Natural killer cell (primary cell): Measurements from ENCODE around the gene DENND1B. TPM values are rescaled to one million over a fixed set of nuclear protein-coding genes. Genes with fewer than 3 reads are reported as not detected.

Source experiments
- ATAC-seq, 3 donors: fragments of 150-1000 bp in 2 of 3; fragments of 200-7000 bp in 1 of 3; cut with Tn5 transposase; 1 replicate in 1 of 3; 2 replicates in 2 of 3; pipeline ENCODE4 v1.10.0; 2021; ENCODE audit warnings: mild to moderate bottlenecking in 2 of 3, moderate library complexity in 2 of 3
- DNase-seq, 2 donors: peaks; one replicate each; pipeline versions ENCODE4 v3.0.0 to v3.0.0-alpha.2; 2013 to 2021; ENCODE audit warnings: mixed read lengths in 1 of 2
- H3K27ac ChIP-seq: one replicate; pipeline ENCODE4 v1.5.1; 2013; ENCODE audit warnings: mild to moderate bottlenecking, low read length
- H3K27me3 ChIP-seq: one replicate; pipeline ENCODE4 v1.6.1; 2013; ENCODE audit warnings: low read length; ENCODE audit not compliant: control insufficient read depth, insufficient read depth
- H3K36me3 ChIP-seq: one replicate; pipeline ENCODE4 v1.6.1; 2013; ENCODE audit warnings: low read length; ENCODE audit not compliant: control insufficient read depth, insufficient read depth
- H3K4me1 ChIP-seq: one replicate; pipeline ENCODE4 v1.6.1; 2013; ENCODE audit warnings: low read length; ENCODE audit not compliant: control insufficient read depth, insufficient read depth
- H3K4me3 ChIP-seq: one replicate; pipeline ENCODE4 v1.5.1; 2013; ENCODE audit warnings: low read length
- H3K9me3 ChIP-seq: one replicate; pipeline ENCODE4 v1.6.1; 2013; ENCODE audit warnings: low read length; ENCODE audit not compliant: control insufficient read depth, insufficient read depth
- H3K27ac Mint-ChIP-seq, 2 donors: one replicate each; pipeline ENCODE4 v1.8.0; 2022; ENCODE audit warnings: mild to moderate bottlenecking in 2 of 2, mixed read lengths in 2 of 2, moderate library complexity in 1 of 2
- H3K27me3 Mint-ChIP-seq, 2 donors: one replicate each; pipeline ENCODE4 v1.8.0; 2022; ENCODE audit warnings: low read depth in 2 of 2, mixed read lengths in 2 of 2
- H3K36me3 Mint-ChIP-seq: one replicate; pipeline ENCODE4 v1.8.0; 2022; ENCODE audit warnings: mixed read lengths
- H3K4me1 Mint-ChIP-seq, 2 donors: one replicate each; pipeline ENCODE4 v1.8.0; 2022; ENCODE audit warnings: mixed read lengths in 2 of 2
- H3K4me3 Mint-ChIP-seq: one replicate; pipeline ENCODE4 v1.8.0; 2022; ENCODE audit warnings: mild to moderate bottlenecking, moderate library complexity, mixed read lengths
- H3K9me3 Mint-ChIP-seq, 2 donors: one replicate each; pipeline ENCODE4 v1.8.0; 2022; ENCODE audit warnings: mixed read lengths in 2 of 2
- WGBS: methylation state at CpG from one replicate; pipeline ENCODE4 v1.1.7; 2013; ENCODE audit warnings: missing lambda C conversion rate; ENCODE audit not compliant: insufficient coverage; 5-methylcytosine and 5-hydroxymethylcytosine counted together
- intact Hi-C: fragments of 100-400 bp; cut with micrococcal nuclease; formaldehyde crosslinking; loops from one replicate; pipeline ENCODE4 v1.14.2; 2022
- total RNA-seq, 4 donors: library from RNA; stranded (reverse); fragments of 120-200 nt in 1 of 4; gene quantifications; one replicate each; pipeline versions ENCODE4 v1.2.3 to v1.2.4, GENCODE V29; 2013 to 2022
- TF ChIP-seq, protein P1 (sequence below): fragments of 200-600 bp; IDR thresholded peaks from one replicate; pipeline ENCODE4 v1.8.0; 2022; ENCODE audit warnings: antibody characterized with exemption

Gene DENND1B
- total RNA-seq, 3 donors from 2014 or later (not counting 1 experiment from before 2014, with no cell fraction given): 35.4 to 62.5 (median 37.5) TPM

DNA sequence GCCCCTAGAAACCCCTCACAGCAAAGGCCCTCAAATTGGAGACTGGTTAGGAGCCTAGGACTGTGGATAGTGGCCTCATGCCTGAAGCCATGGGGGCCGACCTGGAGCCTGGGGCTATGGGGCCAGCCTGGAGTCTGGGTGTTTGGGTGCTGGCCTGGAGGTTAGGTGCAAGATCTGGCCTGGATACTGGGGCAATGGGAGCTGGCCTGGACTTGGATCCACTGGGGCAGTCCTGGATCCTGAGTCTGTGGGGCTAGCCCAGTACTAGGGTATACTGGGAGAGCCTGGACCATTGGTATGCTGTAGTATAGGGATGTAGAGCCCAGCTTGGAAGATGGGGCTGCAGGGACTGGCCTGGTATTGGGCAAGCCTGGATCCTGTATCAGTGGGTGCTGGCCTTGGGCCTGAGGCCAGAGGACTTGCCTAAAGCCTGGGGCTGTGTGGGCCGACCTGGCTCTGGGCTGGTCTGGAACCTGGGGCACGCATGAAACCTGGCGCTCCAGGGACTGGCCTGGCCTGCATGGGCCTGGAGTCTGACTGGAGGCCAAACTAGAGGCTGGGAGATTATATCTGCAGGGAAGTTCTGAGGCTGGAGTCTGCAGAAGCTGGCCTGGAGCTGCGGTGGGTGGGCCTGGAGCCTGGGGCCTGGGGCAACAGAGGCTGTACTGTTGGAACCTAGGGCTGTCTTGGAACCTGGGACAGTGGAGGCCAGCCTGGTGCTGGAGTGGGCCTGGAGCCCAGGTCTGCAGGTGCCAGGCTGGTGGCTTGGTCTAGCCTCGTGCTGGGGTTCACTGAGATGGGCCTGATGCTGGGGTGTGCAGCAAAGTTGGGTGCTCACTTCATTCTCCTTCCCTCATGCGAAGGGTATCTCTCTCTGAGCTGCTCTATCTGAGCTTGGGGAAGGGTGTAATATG, 12.6 kb upstream of the DENND1B start:
- H3K27me3 Mint-ChIP-seq: no peaks in the 10 kb centered on the region
- H3K4me1 ChIP-seq: no peaks in the 10 kb centered on the region
- intact Hi-C loops: no loop called here
- no peaks in the 10 kb centered on the region for H3K27me3 ChIP-seq
- H3K4me1 Mint-ChIP-seq: peaks cover 0 to 4% of the 10 kb centered on the region in 2 donors
- H3K9me3 Mint-ChIP-seq: no peaks in the 10 kb centered on the region
- DNase-seq (no peak), ATAC-seq (no peak)
- H3K4me3 Mint-ChIP-seq: no peak overlapping the region
- H3K27ac Mint-ChIP-seq: no peak overlapping the region
- H3K36me3 ChIP-seq: no peaks in the 10 kb centered on the region
- WGBS: 97% methylated on average over 6 of the region's 7 CpGs
- TF ChIP-seq, protein P1, sequence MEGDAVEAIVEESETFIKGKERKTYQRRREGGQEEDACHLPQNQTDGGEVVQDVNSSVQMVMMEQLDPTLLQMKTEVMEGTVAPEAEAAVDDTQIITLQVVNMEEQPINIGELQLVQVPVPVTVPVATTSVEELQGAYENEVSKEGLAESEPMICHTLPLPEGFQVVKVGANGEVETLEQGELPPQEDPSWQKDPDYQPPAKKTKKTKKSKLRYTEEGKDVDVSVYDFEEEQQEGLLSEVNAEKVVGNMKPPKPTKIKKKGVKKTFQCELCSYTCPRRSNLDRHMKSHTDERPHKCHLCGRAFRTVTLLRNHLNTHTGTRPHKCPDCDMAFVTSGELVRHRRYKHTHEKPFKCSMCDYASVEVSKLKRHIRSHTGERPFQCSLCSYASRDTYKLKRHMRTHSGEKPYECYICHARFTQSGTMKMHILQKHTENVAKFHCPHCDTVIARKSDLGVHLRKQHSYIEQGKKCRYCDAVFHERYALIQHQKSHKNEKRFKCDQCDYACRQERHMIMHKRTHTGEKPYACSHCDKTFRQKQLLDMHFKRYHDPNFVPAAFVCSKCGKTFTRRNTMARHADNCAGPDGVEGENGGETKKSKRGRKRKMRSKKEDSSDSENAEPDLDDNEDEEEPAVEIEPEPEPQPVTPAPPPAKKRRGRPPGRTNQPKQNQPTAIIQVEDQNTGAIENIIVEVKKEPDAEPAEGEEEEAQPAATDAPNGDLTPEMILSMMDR: no peak
- no peaks in the 10 kb centered on the region for H3K36me3 Mint-ChIP-seq
- no peak overlapping the region for H3K27ac ChIP-seq
- no peaks in the 10 kb centered on the region for H3K9me3 ChIP-seq
- H3K4me3 ChIP-seq: no peak overlapping the region

DNA sequence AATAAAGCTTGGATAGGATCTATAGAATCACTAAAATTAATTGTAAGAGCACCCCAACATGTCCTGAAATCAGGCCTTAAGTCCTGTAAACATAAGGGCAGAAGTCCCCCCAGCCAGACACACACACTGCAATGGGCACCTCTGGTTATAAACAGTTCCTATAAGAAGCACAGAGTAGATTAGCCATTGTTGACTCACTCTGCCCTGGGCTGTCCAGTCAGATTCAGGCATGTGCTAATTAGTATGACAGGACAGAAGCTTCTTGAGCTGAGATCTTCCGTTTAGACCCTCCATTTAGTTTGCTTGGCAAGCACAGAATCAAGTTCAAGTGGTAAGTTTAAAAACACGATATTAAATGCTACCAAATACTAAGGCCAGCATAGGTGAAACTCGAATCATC, 11.8 kb upstream of the DENND1B start:
- intact Hi-C loops: no loop called here
- 98% methylated on average over 2 of the region's 3 CpGs for WGBS

DNA sequence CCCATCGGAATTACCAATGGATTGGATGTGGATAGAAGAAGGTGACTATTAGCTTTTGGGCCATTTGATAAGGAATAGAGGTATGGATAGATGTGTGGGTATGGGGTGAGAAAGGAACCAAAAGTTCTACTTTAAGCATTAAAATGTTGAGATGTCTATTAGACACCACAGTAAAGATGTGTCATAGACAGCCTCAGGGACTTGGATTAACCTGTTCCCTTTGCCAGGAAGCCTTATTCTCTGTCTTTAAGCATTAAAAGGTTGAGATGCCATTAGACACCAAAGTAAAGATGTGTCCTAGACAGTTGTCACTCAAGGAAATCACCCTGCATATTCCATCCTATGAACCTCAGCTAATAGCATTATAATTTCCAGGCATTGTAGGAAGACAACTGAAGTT, 11.0 kb upstream of the DENND1B start:
- TF ChIP-seq, protein P1: no peak
- no peaks in the 10 kb centered on the region for H3K27me3 ChIP-seq
- Mint-ChIP-seq H3K4me3 (no peak overlapping the region), H3K36me3 (no peaks in the 10 kb centered on the region), H3K27ac (no peak overlapping the region), H3K4me1 (peaks cover 0 to 6% of the 10 kb centered on the region in 2 donors), H3K9me3 (no peaks in the 10 kb centered on the region), H3K27me3 (no peaks in the 10 kb centered on the region)
- no peaks in the 10 kb centered on the region for H3K9me3 ChIP-seq
- H3K4me3 ChIP-seq: no peak overlapping the region
- DNase-seq (no peak), ATAC-seq (no peak)
- H3K36me3 ChIP-seq: no peaks in the 10 kb centered on the region
- WGBS: 80% methylated on average over 1 of the region's 1 CpG
- no peaks in the 10 kb centered on the region for H3K4me1 ChIP-seq
- intact Hi-C loops: no loop called here
- H3K27ac ChIP-seq: no peak overlapping the region

More for the DNA sequence above, 11.8 kb upstream of the DENND1B start:
- Mint-ChIP-seq H3K4me3 (no peak overlapping the region), H3K27me3 (no peaks in the 10 kb centered on the region), H3K27ac (no peak overlapping the region), H3K9me3 (no peaks in the 10 kb centered on the region), H3K4me1 (peaks cover 0 to 6% of the 10 kb centered on the region in 2 donors), H3K36me3 (no peaks in the 10 kb centered on the region)
- Histone ChIP-seq H3K4me1 (no peaks in the 10 kb centered on the region), H3K4me3 (no peak overlapping the region), H3K27me3 (no peaks in the 10 kb centered on the region), H3K36me3 (no peaks in the 10 kb centered on the region), H3K27ac (no peak overlapping the region), H3K9me3 (no peaks in the 10 kb centered on the region)
- no peak for DNase-seq
- no peak for ATAC-seq
- TF ChIP-seq, protein P1: no peak
